Transverse colon (tissue), 3 donors: ENCODE results near the gene CCDC102B.

ENCODE experiments used
- CTCF ChIP-seq, 5 experiments: fragments of 200-600 bp in 3 of 5; fragments of 450-650 bp in 2 of 5; sonication (generic) in 3 of 5; IDR thresholded peaks; 1 replicate in 2 of 5; 2 replicates in 3 of 5; pipeline ENCODE4 v1.5.1; 2016 to 2017; ENCODE audit warnings: antibody characterized with exemption in 5 of 5, inconsistent platforms in 3 of 5, mild to moderate bottlenecking in 2 of 5, moderate library complexity in 1 of 5
- EP300 ChIP-seq: sonication (generic); formaldehyde crosslinking; IDR thresholded peaks from one replicate; pipeline ENCODE4 v1.6.1; 2017; ENCODE audit warnings: antibody characterized with exemption, low read depth

- TF ChIP-seq CTCF (IDR thresholded peaks at IDR 0.05) (peak; percentile 25 to 51 (median 46)), EP300 (no peak)
Observed at GRCh38 chr18:68847219-68847837, 49.4 kb downstream of the CCDC102B start.
